OCI-LY1 (cell line): ENCODE results near the gene MCCD1.

Source experiments
- H2AFZ ChIP-seq: fragments of 200-600 bp; sonication (generic), shearing (Covaris generic); 2 replicates; pipeline ENCODE4 v1.6.0; 2014; ENCODE audit warnings: antibody characterized with exemption, mild to moderate bottlenecking, low read length
- H3F3A ChIP-seq: fragments of 200-600 bp; sonication (generic), shearing (Covaris generic); 2 replicates; pipeline ENCODE4 v1.6.0; 2014; ENCODE audit warnings: mild to moderate bottlenecking, antibody characterized with exemption, low read length, moderate library complexity; ENCODE audit not compliant: insufficient read depth
- H3K27ac ChIP-seq: fragments of 200-600 bp; sonication (generic); 2 replicates; pipeline ENCODE4 v1.5.1; 2014; ENCODE audit warnings: low read length, mixed run types, mild to moderate bottlenecking, low read depth; ENCODE audit not compliant: poor library complexity, severe bottlenecking
- H3K27me3 ChIP-seq: fragments of 200-600 bp; sonication (generic); 2 replicates; pipeline ENCODE4 v1.6.0; 2014; ENCODE audit warnings: antibody characterized with exemption, mild to moderate bottlenecking, low read length, moderate library complexity; ENCODE audit not compliant: insufficient read depth
- H3K36me3 ChIP-seq: fragments of 200-600 bp; sonication (generic); 2 replicates; pipeline ENCODE4 v1.6.1; 2014; ENCODE audit warnings: mild to moderate bottlenecking, antibody characterized with exemption, low read length, moderate library complexity, mixed read lengths; ENCODE audit not compliant: insufficient read depth
- H3K4me1 ChIP-seq: fragments of 200-600 bp; sonication (generic); 2 replicates; pipeline ENCODE4 v1.5.1; 2014; ENCODE audit warnings: mild to moderate bottlenecking, low read length, moderate library complexity; ENCODE audit not compliant: insufficient read depth, severe bottlenecking
- H3K4me2 ChIP-seq: fragments of 200-600 bp; sonication (generic), shearing (Covaris generic); 2 replicates; pipeline ENCODE4 v1.6.1; 2014; ENCODE audit warnings: low read length
- H3K4me3 ChIP-seq: fragments of 200-600 bp; sonication (generic); 2 replicates; pipeline ENCODE4 v1.5.1; 2014; ENCODE audit warnings: low read length, low read depth, mild to moderate bottlenecking, mixed read lengths; ENCODE audit not compliant: poor library complexity, severe bottlenecking
- H3K79me2 ChIP-seq: fragments of 200-600 bp; shearing (Covaris generic); 2 replicates; pipeline ENCODE4 v1.6.1; 2016; ENCODE audit warnings: mixed run types, low read length, mixed read lengths; ENCODE audit not compliant: insufficient read depth
- H3K9ac ChIP-seq: fragments of 200-600 bp; sonication (generic), shearing (Covaris generic); 2 replicates; pipeline ENCODE4 v1.6.1; 2014; ENCODE audit warnings: mild to moderate bottlenecking, low read length, mixed read lengths
- H3K9me2 ChIP-seq: fragments of 200-600 bp; sonication (generic), shearing (Covaris generic); 2 replicates; pipeline ENCODE4 v1.6.1; 2014; ENCODE audit warnings: low read depth, mild to moderate bottlenecking, low read length, mixed read lengths
- H3K9me3 ChIP-seq: fragments of 200-600 bp; shearing (Covaris generic); 2 replicates; pipeline ENCODE4 v1.6.1; 2014; ENCODE audit warnings: low read length, mixed read lengths
- H4K20me1 ChIP-seq: fragments of 200-600 bp; sonication (generic), shearing (Covaris generic); 2 replicates; pipeline ENCODE4 v1.6.0; 2016; ENCODE audit warnings: mild to moderate bottlenecking, low read length; ENCODE audit not compliant: insufficient read depth
- EZH2 ChIP-seq: fragments of 200-600 bp; sonication (generic), shearing (Covaris generic); IDR thresholded peaks from 2 replicates; pipeline ENCODE4 v1.8.0; 2017; ENCODE audit warnings: borderline replicate concordance, mixed run types, mild to moderate bottlenecking, antibody characterized with exemption, low read length, moderate library complexity, mixed read lengths
- TF ChIP-seq, protein P1 (sequence below): fragments of 200-600 bp; sonication (generic), shearing (Covaris generic); IDR thresholded peaks from 2 replicates; pipeline ENCODE4 v1.5.1; 2017; ENCODE audit warnings: mild to moderate bottlenecking, antibody characterized with exemption, low read length, moderate library complexity, mixed read lengths

MCCD1 gene

GRCh38 chr6:31541059-31541657 lies 12.4 kb downstream of the MCCD1 start:
- Histone ChIP-seq H3K9ac (peak overlapping the region; percentile 91), H3K9me2 (no peaks in the 10 kb centered on the region), H3K4me1 (peaks cover 51% of the 10 kb centered on the region), H3K4me3 (peak overlapping the region; percentile 81), H3K27ac (peak overlapping the region; percentile 84), H3K79me2 (peaks cover 39% of the 10 kb centered on the region), H3K9me3 (no peaks in the 10 kb centered on the region), H3K4me2 (peak overlapping the region; percentile 87), H4K20me1 (no peaks in the 10 kb centered on the region), H3F3A (no peaks in the 10 kb centered on the region), H3K27me3 (no peaks in the 10 kb centered on the region), H2AFZ (no peak overlapping the region), H3K36me3 (peaks cover 50% of the 10 kb centered on the region)
- TF ChIP-seq, protein P1, sequence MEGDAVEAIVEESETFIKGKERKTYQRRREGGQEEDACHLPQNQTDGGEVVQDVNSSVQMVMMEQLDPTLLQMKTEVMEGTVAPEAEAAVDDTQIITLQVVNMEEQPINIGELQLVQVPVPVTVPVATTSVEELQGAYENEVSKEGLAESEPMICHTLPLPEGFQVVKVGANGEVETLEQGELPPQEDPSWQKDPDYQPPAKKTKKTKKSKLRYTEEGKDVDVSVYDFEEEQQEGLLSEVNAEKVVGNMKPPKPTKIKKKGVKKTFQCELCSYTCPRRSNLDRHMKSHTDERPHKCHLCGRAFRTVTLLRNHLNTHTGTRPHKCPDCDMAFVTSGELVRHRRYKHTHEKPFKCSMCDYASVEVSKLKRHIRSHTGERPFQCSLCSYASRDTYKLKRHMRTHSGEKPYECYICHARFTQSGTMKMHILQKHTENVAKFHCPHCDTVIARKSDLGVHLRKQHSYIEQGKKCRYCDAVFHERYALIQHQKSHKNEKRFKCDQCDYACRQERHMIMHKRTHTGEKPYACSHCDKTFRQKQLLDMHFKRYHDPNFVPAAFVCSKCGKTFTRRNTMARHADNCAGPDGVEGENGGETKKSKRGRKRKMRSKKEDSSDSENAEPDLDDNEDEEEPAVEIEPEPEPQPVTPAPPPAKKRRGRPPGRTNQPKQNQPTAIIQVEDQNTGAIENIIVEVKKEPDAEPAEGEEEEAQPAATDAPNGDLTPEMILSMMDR: no peak
- no peak for TF ChIP-seq EZH2

GRCh38 chr6:31541658-31542521 lies 13.1 kb downstream of the MCCD1 start, which contains the start of gene DDX39B:
Gene DDX39B (minus strand): TSS chr6:31542003. CDS start chr6:31540532, 1,471 bp downstream.
- Histone ChIP-seq H3K79me2 (peaks cover 39% of the 10 kb centered on the region), H3K9me3 (no peaks in the 10 kb centered on the region), H3K9ac (peak within 1 kb of the TSS; percentile 91)

DNA sequence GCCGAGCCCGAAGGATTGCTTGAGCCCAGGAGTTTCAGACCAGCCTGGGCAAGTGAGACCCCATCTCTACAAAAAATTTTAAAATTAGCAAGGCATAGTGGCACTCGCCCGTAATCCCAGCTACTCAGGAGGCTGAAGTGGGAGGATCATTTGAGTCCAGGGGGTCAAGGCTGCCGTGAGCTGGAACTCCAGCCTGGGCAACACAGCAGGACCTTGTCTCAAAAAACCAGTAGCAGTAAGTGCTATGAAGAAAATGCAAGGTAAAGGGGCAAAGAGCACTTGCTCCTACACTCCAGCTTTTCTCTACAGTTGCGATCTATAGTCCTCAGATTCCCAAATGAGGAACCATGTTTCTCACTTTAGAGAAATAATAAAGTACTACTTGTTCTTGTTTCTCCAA lies 14.9 kb downstream of the MCCD1 start:
- H3K79me2 ChIP-seq: peaks cover 31% of the 10 kb centered on the region
- H4K20me1 ChIP-seq: no peaks in the 10 kb centered on the region
- no peak overlapping the region for H3K4me2 ChIP-seq
- H3K27me3 ChIP-seq: no peaks in the 10 kb centered on the region
- H3K9me3 ChIP-seq: no peaks in the 10 kb centered on the region
- no peak overlapping the region for H3K4me3 ChIP-seq
- no peak overlapping the region for H3K9ac ChIP-seq
- TF ChIP-seq, protein P1: no peak
- no peak for TF ChIP-seq EZH2
- H3F3A ChIP-seq: no peaks in the 10 kb centered on the region
- H3K36me3 ChIP-seq: peaks cover 27% of the 10 kb centered on the region
- peaks cover 70% of the 10 kb centered on the region for H3K4me1 ChIP-seq
- H3K9me2 ChIP-seq: no peaks in the 10 kb centered on the region
- peak overlapping the region; percentile 84 for H3K27ac ChIP-seq
- no peak overlapping the region for H2AFZ ChIP-seq

More at GRCh38 chr6:31541658-31542521, 13.1 kb downstream of the MCCD1 start, which contains the start of gene DDX39B:
- peak within 1 kb of the TSS; percentile 81 for H3K4me3 ChIP-seq
- H3K9me2 ChIP-seq: no peaks in the 10 kb centered on the region
- no peaks in the 10 kb centered on the region for H3K27me3 ChIP-seq
- peak within 1 kb of the TSS; percentile 87 for H3K4me2 ChIP-seq
- TF ChIP-seq, protein P1: no peak
- no peak for TF ChIP-seq EZH2
- H4K20me1 ChIP-seq: no peaks in the 10 kb centered on the region
- no peak within 1 kb of the TSS for H2AFZ ChIP-seq
- H3K36me3 ChIP-seq: peaks cover 42% of the 10 kb centered on the region
- peaks cover 58% of the 10 kb centered on the region for H3K4me1 ChIP-seq
- H3K27ac ChIP-seq: peak within 1 kb of the TSS; percentile 84
- H3F3A ChIP-seq: no peaks in the 10 kb centered on the region
